ENCODE measurements around the gene FAM107A. TPM values are rescaled to one million over a fixed set of nuclear protein-coding genes. Genes with fewer than 3 reads are reported as not detected.

FAM107A gene
- polyA plus RNA-seq, 3 donors: not detected

- peaks cover 0 to 3% (median 1%) of the 10 kb centered on the region in 3 donors for H3K27me3 Mint-ChIP-seq (ENCODE audit: low read depth in 3 of 3)
- 86% methylated on average over 2 of the region's 3 CpGs for WGBS (ENCODE audit: insufficient coverage)
- H3K4me3 Mint-ChIP-seq: no peak overlapping the region
- intact Hi-C loops (cut with micrococcal nuclease): loop anchor here in 1 of 2 donors (10.0 kb wide), 1 partner anchor 310 kb away; no protein-coding TSS in a partner anchor
- no peak overlapping the region for H3K27ac ChIP-seq (ENCODE audit: low read depth in 1 of 2, low read length in 2 of 2)
- no peaks in the 10 kb centered on the region for H3K4me1 ChIP-seq (ENCODE audit: control insufficient read depth in 1 of 2, insufficient read depth in 2 of 2, low read length in 2 of 2)
- no peak overlapping the region for H3K4me3 ChIP-seq (replicated peaks in 1 of 3; ENCODE audit: low read depth in 2 of 3, low read length in 3 of 3)
- no peaks in the 10 kb centered on the region for H3K79me2 ChIP-seq (ENCODE audit: insufficient read depth, low read length)
- DNase-seq: no peak
- H3K36me3 Mint-ChIP-seq: no peaks in the 10 kb centered on the region
- no peaks in the 10 kb centered on the region for H3K9me3 Mint-ChIP-seq
- no peak overlapping the region for H3K27ac Mint-ChIP-seq
- H3K9me3 ChIP-seq (replicated peaks in 1 of 2; ENCODE audit: control insufficient read depth in 1 of 2, insufficient read depth in 1 of 2, low read length in 2 of 2): no peaks in the 10 kb centered on the region
- H2AFZ ChIP-seq (ENCODE audit: insufficient read depth, low read depth, low read length, poor library complexity, severe bottlenecking): no peak overlapping the region
- H3K4me2 ChIP-seq (replicated peaks; ENCODE audit: extremely low read depth, low read length, poor library complexity, severe bottlenecking): no peak overlapping the region
- TF ChIP-seq, protein P1, sequence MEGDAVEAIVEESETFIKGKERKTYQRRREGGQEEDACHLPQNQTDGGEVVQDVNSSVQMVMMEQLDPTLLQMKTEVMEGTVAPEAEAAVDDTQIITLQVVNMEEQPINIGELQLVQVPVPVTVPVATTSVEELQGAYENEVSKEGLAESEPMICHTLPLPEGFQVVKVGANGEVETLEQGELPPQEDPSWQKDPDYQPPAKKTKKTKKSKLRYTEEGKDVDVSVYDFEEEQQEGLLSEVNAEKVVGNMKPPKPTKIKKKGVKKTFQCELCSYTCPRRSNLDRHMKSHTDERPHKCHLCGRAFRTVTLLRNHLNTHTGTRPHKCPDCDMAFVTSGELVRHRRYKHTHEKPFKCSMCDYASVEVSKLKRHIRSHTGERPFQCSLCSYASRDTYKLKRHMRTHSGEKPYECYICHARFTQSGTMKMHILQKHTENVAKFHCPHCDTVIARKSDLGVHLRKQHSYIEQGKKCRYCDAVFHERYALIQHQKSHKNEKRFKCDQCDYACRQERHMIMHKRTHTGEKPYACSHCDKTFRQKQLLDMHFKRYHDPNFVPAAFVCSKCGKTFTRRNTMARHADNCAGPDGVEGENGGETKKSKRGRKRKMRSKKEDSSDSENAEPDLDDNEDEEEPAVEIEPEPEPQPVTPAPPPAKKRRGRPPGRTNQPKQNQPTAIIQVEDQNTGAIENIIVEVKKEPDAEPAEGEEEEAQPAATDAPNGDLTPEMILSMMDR (IDR thresholded peaks at IDR 0.05): no peak
- H4K20me1 ChIP-seq (ENCODE audit: insufficient read depth, low read length): no peaks in the 10 kb centered on the region
- H3K27me3 ChIP-seq (ENCODE audit: control insufficient read depth in 2 of 2, insufficient read depth in 2 of 2, low read length in 2 of 2): no peaks in the 10 kb centered on the region
- no peaks in the 10 kb centered on the region for H3K4me1 Mint-ChIP-seq
- H3K9ac ChIP-seq (ENCODE audit: insufficient read depth, low read length, poor library complexity, severe bottlenecking): no peak overlapping the region
- H3K36me3 ChIP-seq (replicated peaks in 1 of 2; ENCODE audit: control insufficient read depth in 1 of 2, insufficient read depth in 2 of 2, low read length in 2 of 2): no peaks in the 10 kb centered on the region
These were observed 47.4 kb upstream of the FAM107A start for GRCh38 chr3:58624550-58624949.

DNA sequence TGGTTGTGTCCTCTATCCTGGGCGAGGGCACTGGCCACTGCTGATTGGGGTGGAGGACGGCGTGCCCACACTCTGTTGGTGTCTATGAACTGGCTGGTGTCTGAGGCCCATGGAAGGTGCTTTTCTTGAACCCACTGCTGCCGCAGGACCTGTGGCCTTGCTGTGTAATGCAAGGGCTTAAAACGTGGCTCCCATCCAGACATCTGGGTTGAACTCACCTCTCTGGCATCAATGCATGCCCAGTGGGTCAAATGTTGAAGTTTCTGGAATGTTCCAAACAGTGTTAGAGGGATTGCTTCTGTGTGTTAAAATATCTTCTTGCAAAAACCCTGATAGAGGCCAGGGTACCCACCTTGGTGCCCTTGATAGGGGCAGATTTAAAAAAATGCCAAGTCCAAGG, 46.8 kb upstream of the FAM107A start:
- Histone ChIP-seq H4K20me1 (ENCODE audit: insufficient read depth, low read length) (no peaks in the 10 kb centered on the region), H3K27me3 (ENCODE audit: control insufficient read depth in 2 of 2, insufficient read depth in 2 of 2, low read length in 2 of 2) (no peaks in the 10 kb centered on the region), H2AFZ (ENCODE audit: insufficient read depth, low read depth, low read length, poor library complexity, severe bottlenecking) (no peak overlapping the region), H3K4me2 (replicated peaks; ENCODE audit: extremely low read depth, low read length, poor library complexity, severe bottlenecking) (no peak overlapping the region), H3K27ac (ENCODE audit: low read depth in 1 of 2, low read length in 2 of 2) (no peak overlapping the region), H3K9me3 (replicated peaks in 1 of 2; ENCODE audit: control insufficient read depth in 1 of 2, insufficient read depth in 1 of 2, low read length in 2 of 2) (no peaks in the 10 kb centered on the region), H3K36me3 (replicated peaks in 1 of 2; ENCODE audit: control insufficient read depth in 1 of 2, insufficient read depth in 2 of 2, low read length in 2 of 2) (no peaks in the 10 kb centered on the region), H3K4me3 (replicated peaks in 1 of 3; ENCODE audit: low read depth in 2 of 3, low read length in 3 of 3) (no peak overlapping the region), H3K4me1 (ENCODE audit: control insufficient read depth in 1 of 2, insufficient read depth in 2 of 2, low read length in 2 of 2) (no peaks in the 10 kb centered on the region), H3K79me2 (ENCODE audit: insufficient read depth, low read length) (no peaks in the 10 kb centered on the region), H3K9ac (ENCODE audit: insufficient read depth, low read length, poor library complexity, severe bottlenecking) (no peak overlapping the region)
- Mint-ChIP-seq H3K27ac (peak overlapping the region in 1 of 7 donors; percentile 63), H3K9me3 (no peaks in the 10 kb centered on the region), H3K27me3 (ENCODE audit: low read depth in 3 of 3) (peaks cover 1 to 3% (median 1%) of the 10 kb centered on the region in 3 donors), H3K36me3 (no peaks in the 10 kb centered on the region), H3K4me1 (no peaks in the 10 kb centered on the region), H3K4me3 (no peak overlapping the region)
- no peak for DNase-seq
- intact Hi-C loops (cut with micrococcal nuclease): loop anchor here in 1 of 2 donors (10.0 kb wide), 1 partner anchor 309 kb away; no protein-coding TSS in a partner anchor
- 81% methylated on average over 4 of the region's 5 CpGs for whole genome bisulfite sequencing (ENCODE audit: insufficient coverage)
- TF ChIP-seq, protein P1 (IDR thresholded peaks at IDR 0.05): no peak

Measured in CD14-positive monocyte (primary cell).